DOHH2 (cell line): ENCODE data around the gene ALK.

Source experiments
- EZH2phosphoT487 ChIP-seq: fragments of 200-600 bp; sonication (generic); IDR thresholded peaks from 2 replicates; pipeline ENCODE4 v1.6.1; 2017; ENCODE audit warnings: borderline replicate concordance, mild to moderate bottlenecking, antibody characterized with exemption, low read length, moderate library complexity, mixed read lengths
- TF ChIP-seq, protein P1 (sequence below): fragments of 200-600 bp; sonication (generic); IDR thresholded peaks from one replicate; pipeline ENCODE4 v1.5.1; 2014; ENCODE audit warnings: antibody characterized with exemption, mild to moderate bottlenecking, low read depth, low read length; ENCODE audit not compliant: poor library complexity, severe bottlenecking

DNA sequence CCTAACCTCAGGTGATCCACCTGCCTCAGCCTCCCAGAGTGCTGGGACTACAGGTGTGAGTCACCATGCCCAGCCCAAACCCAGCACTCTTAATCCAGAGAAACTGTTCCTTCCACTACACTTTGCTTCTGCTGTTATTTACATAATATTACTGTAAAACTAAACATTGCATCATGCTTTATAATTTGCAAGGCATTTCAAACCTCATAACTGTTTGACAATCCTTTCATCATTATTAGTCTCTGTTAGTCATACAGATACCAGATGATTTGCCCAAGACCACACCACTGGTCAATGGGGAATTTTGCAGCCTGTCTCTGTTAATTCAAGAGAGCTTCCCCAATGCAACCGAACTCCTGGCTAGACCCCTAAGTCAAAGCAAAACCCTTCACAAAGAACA is 338.3 kb downstream of the ALK start:
- TF ChIP-seq, protein P1, sequence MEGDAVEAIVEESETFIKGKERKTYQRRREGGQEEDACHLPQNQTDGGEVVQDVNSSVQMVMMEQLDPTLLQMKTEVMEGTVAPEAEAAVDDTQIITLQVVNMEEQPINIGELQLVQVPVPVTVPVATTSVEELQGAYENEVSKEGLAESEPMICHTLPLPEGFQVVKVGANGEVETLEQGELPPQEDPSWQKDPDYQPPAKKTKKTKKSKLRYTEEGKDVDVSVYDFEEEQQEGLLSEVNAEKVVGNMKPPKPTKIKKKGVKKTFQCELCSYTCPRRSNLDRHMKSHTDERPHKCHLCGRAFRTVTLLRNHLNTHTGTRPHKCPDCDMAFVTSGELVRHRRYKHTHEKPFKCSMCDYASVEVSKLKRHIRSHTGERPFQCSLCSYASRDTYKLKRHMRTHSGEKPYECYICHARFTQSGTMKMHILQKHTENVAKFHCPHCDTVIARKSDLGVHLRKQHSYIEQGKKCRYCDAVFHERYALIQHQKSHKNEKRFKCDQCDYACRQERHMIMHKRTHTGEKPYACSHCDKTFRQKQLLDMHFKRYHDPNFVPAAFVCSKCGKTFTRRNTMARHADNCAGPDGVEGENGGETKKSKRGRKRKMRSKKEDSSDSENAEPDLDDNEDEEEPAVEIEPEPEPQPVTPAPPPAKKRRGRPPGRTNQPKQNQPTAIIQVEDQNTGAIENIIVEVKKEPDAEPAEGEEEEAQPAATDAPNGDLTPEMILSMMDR, result no peak
- no peak for TF ChIP-seq EZH2phosphoT487
